AG10803 (cell line): ENCODE results near the gene SLC30A3.

ENCODE experiments used
- DNase-seq: peaks from one replicate; pipeline ENCODE4 v3.0.0; 2010; ENCODE audit warnings: low read depth
- H3K4me3 ChIP-seq: 2 replicates; pipeline ENCODE4 v1.5.1; 2011; ENCODE audit warnings: mild to moderate bottlenecking, low read length, control low read depth
- CTCF ChIP-seq: conservative IDR thresholded peaks from 2 replicates; pipeline ENCODE4 v1.5.1; 2011; ENCODE audit warnings: mild to moderate bottlenecking, low read length, control low read depth, inconsistent platforms

Gene SLC30A3

GRCh38 chr2:27264753-27265535, 2.1 kb upstream of the SLC30A3 start:
- no peak for DNase-seq
- peak overlapping the region; percentile 16; the same call in 1 of the 2 replicates for H3K4me3 ChIP-seq

GRCh38 chr2:27264253-27264752, 1.5 kb upstream of the SLC30A3 start:
- TF ChIP-seq CTCF: no peak
- DNase-seq: no peak
- H3K4me3 ChIP-seq: no peak overlapping the region

More at GRCh38 chr2:27264753-27265535, 2.1 kb upstream of the SLC30A3 start:
- TF ChIP-seq CTCF: peak; percentile 33

GRCh38 chr2:27263287-27264252, 723 bp upstream of the SLC30A3 start:
- H3K4me3 ChIP-seq: no peak overlapping the region

GRCh38 chr2:27261926-27262298, 935 bp downstream of the SLC30A3 start:
- no peak overlapping the region for H3K4me3 ChIP-seq
- TF ChIP-seq CTCF: no peak
- DNase-seq: no peak

More at GRCh38 chr2:27263287-27264252, 723 bp upstream of the SLC30A3 start:
- no peak for TF ChIP-seq CTCF
- DNase-seq: no peak

GRCh38 chr2:27261241-27261925, 1.5 kb downstream of the SLC30A3 start:
- no peak overlapping the region for H3K4me3 ChIP-seq
- no peak for TF ChIP-seq CTCF
- no peak for DNase-seq

GRCh38 chr2:27258051-27258450, 4.8 kb downstream of the SLC30A3 start:
- H3K4me3 ChIP-seq: no peak overlapping the region
- no peak for DNase-seq
- no peak for TF ChIP-seq CTCF
